KBM-7 (cell line): ENCODE results near the gene AFAP1L2.

Source experiments
- DNase-seq: peaks from one replicate; pipeline ENCODE4 v3.0.0-alpha.2; 2015
- in situ Hi-C: fragments of 300-500 bp; cut with MboI; formaldehyde crosslinking; loops from 2 replicates; pipeline ENCODE4 v1.14.3; 2020; ENCODE audit warnings: low sequenced_read_pairs, low pct_unique_long_range_greater_than_20kb, mixed read lengths

Gene AFAP1L2

DNA sequence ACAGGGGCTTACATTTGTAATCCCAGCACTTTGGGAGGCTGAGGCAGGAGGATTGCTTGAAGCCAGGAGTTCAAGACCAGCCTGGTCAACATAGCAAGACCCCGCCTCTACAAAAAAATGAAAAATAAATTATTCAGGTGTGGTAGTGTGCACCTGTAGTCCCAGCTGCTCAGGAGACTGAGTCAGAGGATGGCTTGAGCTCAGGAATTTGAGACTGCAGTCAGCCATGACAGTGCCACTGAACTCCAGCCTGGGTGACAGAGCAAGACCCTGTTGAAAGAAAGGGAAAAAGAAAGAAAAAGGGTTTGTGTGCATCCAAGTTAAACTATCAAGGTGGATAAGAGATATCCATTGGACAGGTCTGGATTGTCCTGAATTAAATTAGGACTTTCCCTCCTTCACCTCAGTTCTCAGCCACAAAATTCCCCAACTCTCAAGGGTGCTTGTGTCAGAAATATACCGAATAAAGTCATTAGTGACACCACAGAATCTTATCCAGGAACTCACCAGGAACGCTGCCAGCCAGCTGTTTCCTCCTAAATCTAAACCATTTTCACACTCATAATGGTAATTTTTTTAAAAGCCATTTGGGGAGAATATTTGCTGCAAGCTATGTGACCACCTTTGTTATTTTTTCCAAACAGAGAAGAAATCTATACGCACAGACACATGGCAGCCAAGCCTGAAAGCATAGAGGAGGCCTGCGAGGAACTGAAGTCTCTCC lies 12.0 kb downstream of the AFAP1L2 start:
- in situ Hi-C loops, result no loop called here
- no peak for DNase-seq

DNA sequence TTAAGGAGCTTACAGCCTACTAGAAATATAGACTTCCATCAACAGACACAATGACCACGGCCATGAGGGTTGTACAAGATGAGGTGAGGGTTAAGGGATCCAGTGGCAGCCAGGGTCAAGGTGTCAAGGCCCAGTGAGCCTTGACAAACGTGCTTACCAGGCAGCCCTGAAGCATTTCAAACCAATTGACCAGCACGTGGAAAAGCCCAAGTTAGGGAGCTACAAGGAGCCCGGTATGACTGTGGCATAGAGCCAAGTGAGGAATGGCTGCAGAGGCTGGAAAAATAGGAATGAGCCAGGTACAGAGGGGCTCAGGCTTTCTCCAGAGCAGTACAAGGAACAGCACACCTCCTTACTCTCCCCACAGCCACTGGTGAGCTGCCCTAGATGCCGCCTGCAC lies 12.7 kb downstream of the AFAP1L2 start:
- in situ Hi-C loops, result no loop called here
- DNase-seq, result no peak

DNA sequence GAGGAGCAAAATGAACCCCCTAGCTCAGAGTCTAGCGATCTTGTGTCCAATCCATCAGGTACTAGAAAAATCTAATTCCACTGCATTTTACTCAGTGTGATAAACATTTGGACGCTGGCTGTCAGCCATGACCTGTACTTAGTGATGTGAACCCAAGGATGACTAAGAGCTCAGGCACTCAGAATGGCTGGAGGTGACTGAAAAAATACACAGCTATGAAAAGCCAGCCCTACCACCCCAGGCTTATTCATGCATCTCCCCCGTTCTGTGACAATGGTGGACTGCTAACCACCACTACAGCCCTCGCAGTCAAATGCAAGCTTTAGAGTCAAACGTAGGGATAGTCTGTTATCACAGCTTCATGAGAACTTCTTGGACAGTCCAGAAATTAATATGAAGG lies 14.9 kb downstream of the AFAP1L2 start:
- no peak for DNase-seq

DNA sequence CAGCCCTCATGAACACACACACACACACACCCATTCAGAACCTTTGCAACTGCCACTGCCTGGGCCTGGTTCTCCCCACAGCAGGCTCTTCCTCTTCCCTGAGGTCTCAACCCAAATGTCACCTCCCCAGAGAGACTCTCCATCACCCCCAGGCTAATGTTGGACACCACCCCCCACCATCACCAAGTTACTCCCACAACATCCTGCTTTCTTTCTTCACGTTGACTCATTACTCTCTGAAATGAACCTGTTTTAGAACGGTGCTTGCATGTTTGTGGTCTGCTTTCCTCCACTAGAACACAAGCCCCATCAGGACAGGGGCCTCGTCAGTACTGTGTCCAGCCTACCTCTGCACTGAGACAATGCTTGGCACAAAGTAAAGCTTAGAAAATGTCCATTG lies 16.0 kb downstream of the AFAP1L2 start:
- in situ Hi-C loops, result no loop called here

More for the DNA sequence above, 14.9 kb downstream of the AFAP1L2 start:
- in situ Hi-C loops, result no loop called here

DNA sequence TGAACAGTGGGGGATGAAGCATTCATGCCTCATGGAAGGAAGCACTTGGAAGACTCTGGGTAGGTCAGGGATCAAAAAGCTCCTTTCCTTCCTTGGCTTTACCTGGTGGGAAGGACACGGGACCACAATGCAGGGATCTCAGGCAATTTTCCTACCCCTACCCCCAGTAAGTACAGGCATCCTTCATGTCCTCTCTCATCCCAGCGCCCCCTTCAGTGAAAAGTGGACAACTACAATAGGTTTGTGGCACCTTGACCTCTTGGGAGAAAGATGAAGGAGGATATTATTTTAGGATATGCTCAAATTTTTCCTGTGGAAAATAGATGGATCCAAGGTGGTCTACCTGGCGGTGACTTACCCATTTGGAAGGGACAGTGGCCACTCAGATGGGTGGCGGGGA lies 16.5 kb downstream of the AFAP1L2 start:
- in situ Hi-C loops, result no loop called here
- no peak for DNase-seq

More for the DNA sequence above, 16.0 kb downstream of the AFAP1L2 start:
- DNase-seq, result no peak

GRCh38 chr10:114386452-114386851 lies 17.9 kb downstream of the AFAP1L2 start:
- DNase-seq, result no peak
- in situ Hi-C loops, result no loop called here

DNA sequence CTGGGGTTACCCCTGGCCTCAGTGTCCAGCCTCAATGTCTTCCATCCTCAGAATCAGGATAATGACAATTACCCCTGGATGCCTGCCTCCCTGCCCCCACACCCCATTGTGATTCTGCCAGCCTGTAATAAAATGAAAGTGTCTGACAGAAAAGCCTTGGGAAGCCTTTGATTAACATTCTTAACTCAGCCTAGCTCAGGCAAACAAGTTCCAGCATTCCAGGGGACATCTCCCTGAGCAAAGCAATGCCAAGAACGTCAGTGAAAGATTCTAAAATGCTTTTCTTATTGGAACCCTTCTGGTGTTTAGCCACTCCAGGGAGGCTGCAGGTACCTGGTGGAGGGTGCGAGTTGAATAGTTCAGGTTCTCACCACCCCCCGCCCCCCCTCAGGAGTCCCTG lies 18.7 kb downstream of the AFAP1L2 start:
- DNase-seq, result no peak
- in situ Hi-C loops, result no loop called here

DNA sequence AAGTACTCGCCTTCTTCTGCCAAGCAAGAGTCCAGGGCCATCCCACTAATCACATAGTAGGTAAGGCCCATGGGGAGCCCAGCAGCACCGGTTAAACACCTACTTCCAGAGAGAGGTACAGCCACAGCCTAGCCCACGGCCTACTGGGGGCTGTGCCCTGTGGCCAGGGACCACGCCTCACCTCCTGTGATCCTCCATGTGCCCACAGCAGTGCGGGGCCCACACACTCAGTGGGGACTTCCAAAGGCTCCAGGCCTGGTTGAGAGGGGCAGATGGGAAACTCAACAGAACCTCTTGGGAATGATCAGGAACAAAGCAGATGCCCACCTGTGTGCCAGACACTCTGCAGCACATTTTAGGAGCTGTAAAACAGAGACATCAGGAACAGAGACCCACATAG lies 19.7 kb downstream of the AFAP1L2 start:
- DNase-seq, result no peak
- in situ Hi-C loops, result no loop called here

- no peak for DNase-seq
- in situ Hi-C loops, result no loop called here
Measured at GRCh38 chr10:114384181-114384580, 20.1 kb downstream of the AFAP1L2 start.

- in situ Hi-C loops, result no loop called here
- DNase-seq, result no peak
Measured at GRCh38 chr10:114380797-114381196, 23.5 kb downstream of the AFAP1L2 start.

DNA sequence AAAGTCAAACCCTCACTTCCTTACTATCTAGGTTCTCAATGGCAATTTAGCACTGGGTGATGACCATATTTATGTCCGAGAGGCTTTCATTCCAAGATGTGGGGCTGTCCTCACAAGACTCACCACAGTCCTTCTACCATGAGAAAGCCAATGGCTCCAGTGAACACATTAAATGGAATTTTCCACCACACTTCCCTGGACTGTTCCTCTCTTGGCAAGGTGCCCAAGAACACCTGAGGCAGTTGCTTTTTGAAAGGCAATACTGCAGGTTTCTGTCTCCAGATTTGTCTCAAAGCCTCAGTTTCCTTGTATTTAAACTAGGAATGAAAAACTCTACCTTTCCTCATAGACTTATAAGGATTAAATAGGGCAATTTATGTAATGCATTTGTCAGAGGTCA lies 24.2 kb downstream of the AFAP1L2 start:
- DNase-seq, result no peak
- in situ Hi-C loops, result no loop called here

- no peak for DNase-seq
Measured at GRCh38 chr10:114379631-114380041, 24.7 kb downstream of the AFAP1L2 start.

DNA sequence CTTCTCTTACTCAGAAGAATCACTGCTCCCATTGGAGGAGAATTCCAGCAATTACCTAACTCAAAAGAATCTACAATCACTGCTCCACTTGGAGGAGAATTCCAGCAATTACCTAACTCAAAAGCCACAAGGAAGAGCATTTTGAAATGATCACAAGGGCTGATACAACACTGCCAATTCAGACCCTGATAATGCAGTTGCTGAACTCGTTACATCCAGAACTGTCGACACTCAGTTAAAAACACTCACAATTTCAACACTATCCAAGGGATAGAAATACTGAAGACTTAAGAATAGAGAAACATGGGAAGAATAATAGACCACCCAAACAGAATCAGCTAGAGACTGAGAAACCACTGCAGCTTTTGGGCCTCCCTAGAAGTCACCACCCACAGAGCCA lies 27.8 kb downstream of the AFAP1L2 start:
- DNase-seq, result no peak
- in situ Hi-C loops, result no loop called here

More at GRCh38 chr10:114379631-114380041, 24.7 kb downstream of the AFAP1L2 start:
- in situ Hi-C loops, result no loop called here

GRCh38 chr10:114375047-114375446 lies 29.3 kb downstream of the AFAP1L2 start:
- no peak for DNase-seq
- in situ Hi-C loops, result no loop called here

DNA sequence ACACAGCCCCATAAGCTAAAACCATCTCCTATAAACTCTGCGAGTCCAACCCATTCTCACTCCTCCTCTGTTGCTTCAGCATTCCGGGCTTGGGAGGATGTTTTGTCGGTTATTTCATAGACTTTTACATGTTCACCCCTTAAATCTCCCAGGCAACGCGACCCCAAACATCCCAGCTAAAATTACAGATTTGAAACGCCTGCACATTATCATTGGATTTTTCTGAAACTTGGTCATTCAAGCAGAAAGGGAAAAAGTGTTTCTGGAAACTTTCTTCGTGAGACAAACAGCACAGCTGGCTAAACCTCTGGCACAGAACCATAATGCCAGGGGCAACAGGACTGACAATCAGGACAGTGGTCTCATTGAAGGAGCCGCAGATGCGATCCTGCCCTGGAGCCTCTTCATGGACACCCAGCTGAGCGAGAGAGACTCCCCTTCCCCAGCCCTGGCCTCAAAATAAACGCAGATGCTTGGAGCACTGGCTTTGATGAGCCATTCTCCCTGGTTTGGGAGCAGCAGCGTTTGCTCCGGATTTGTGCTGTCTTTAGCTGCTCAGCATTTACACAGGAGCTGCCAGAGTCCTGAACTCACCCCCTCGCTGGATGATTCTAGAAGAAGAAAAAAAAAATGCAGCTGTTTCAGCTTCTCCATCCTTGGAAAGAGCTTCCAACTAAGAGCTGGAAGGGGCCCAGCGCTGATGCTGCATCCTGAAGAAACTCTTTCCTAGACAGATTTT lies 30.1 kb downstream of the AFAP1L2 start:
- in situ Hi-C loops, result no loop called here
- no peak for DNase-seq

GRCh38 chr10:114373631-114374030 lies 30.7 kb downstream of the AFAP1L2 start:
- in situ Hi-C loops, result no loop called here
- DNase-seq, result no peak

- in situ Hi-C loops, result no loop called here
- DNase-seq, result no peak
Measured at GRCh38 chr10:114372995-114373394, 31.3 kb downstream of the AFAP1L2 start.

DNA sequence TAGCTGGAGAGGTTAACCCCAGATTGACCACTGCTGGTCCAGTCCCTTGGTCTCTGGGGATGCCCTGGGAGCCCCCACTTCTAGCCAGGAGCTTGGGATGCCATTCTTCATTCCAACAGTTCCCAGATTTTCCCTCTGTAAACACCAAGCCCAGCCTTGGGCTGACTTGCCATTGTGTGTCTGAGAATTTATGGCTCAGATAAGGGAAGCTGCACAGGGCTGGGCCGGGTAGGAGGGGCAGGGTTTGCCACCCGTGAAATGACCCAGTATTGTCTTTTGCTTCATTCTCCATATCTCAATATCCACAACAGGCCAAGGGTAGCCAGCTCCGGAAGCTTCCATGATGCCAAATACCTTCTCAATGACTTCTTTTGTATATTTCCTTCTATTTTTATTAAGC lies 32.1 kb downstream of the AFAP1L2 start:
- in situ Hi-C loops, result no loop called here
- no peak for DNase-seq

DNA sequence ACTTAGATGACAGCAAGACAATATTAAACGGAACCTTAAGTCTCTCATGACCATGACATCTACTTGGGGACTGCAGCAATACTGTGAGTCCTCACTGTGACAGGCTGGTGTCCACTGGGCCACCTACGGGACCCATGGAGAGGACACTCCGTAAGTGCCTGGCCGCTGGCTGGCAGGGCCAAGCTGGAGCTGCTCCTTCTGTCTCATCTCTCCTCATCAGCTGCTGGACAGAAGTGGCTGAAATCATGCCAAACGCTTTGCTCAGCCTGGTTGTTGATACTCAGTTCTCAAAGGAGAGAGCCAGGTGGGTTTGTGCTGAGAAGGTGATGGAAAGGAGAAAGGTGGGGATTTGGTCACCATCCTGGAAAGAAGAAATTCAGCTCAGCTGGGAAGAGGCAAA lies 33.3 kb downstream of the AFAP1L2 start:
- DNase-seq, result no peak
- in situ Hi-C loops, result no loop called here

DNA sequence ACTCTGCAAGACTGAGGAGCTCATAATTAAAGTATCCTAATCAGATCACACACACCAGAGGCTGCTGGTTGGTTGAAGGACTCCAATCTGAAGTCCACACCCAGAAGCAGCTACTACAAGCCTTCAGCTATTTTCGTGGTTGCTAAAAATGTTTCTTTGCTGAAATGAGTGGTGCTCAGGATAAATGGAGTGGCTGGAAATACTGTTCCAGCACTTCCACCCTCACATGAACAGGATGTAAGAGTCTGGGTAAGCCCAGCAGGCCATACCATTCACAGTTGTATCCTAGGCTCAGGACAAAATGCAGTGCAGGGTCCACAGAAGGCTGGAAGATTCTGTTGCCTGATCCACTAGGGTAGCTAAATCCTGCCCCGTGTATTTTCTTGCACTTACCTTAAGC lies 34.1 kb downstream of the AFAP1L2 start:
- DNase-seq, result no peak
- in situ Hi-C loops, result no loop called here

- in situ Hi-C loops, result no loop called here
- no peak for DNase-seq
Measured at GRCh38 chr10:114368057-114368391, 36.3 kb downstream of the AFAP1L2 start.
